K562 (cell line): ENCODE data around the gene RAB21. TPM values are rescaled to one million over a fixed set of nuclear protein-coding genes. Genes with fewer than 3 reads are reported as not detected.

Experiments
- ATF6 ChIP-seq: sonication (generic); formaldehyde crosslinking; IDR thresholded peaks from 2 replicates; pipeline ENCODE4 v1.4.0; 2020; ENCODE audit warnings: mild to moderate bottlenecking, missing genetic modification reagents
- CBX2 ChIP-seq: fragments of 200-600 bp; sonication (generic); IDR thresholded peaks from one replicate; pipeline ENCODE4 v1.6.1; 2012; ENCODE audit warnings: mild to moderate bottlenecking, low read length, inconsistent platforms; ENCODE audit not compliant: insufficient read depth, poor library complexity, severe bottlenecking
- E2F3 ChIP-seq: fragments of 250-450 bp; sonication (Bioruptor Pico); IDR thresholded peaks from 2 replicates; pipeline ENCODE4 v1.4.0; 2020; ENCODE audit warnings: mild to moderate bottlenecking
- ELK1 ChIP-seq: sonication (generic); formaldehyde crosslinking; IDR thresholded peaks from 2 replicates; pipeline ENCODE4 v1.8.1; 2022; ENCODE audit warnings: missing genetic modification reagents
- ESRRA ChIP-seq: fragments of 450-650 bp; IDR thresholded peaks from 2 replicates; pipeline ENCODE4 v1.6.1; 2014; ENCODE audit warnings: low read depth, mild to moderate bottlenecking, moderate library complexity, borderline replicate concordance
- ESRRB ChIP-seq: fragments of 250-450 bp; sonication (Bioruptor Pico); IDR thresholded peaks from 2 replicates; pipeline ENCODE4 v1.5.0; 2020; ENCODE audit warnings: mild to moderate bottlenecking, moderate library complexity, borderline replicate concordance
- JUN ChIP-seq, 2 experiments: sonication (generic) in 1 of 2; formaldehyde crosslinking in 1 of 2; IDR thresholded peaks; 2 replicates each; pipeline versions ENCODE4 v1.6.1 to v1.8.0; 2012 to 2022; ENCODE audit warnings: borderline replicate concordance in 2 of 2, mild to moderate bottlenecking in 2 of 2, improper control_type of control experiment in 1 of 2, low read depth in 1 of 2, low read length in 1 of 2, missing genetic modification reagents in 1 of 2
- KHSRP ChIP-seq: fragments of 450-650 bp; IDR thresholded peaks from 2 replicates; pipeline ENCODE4 v1.6.1; 2017
- LCOR ChIP-seq: sonication (generic); formaldehyde crosslinking; IDR thresholded peaks from 2 replicates; pipeline ENCODE4 v1.8.0; 2022; ENCODE audit warnings: mild to moderate bottlenecking, missing genetic modification reagents
- MAFF ChIP-seq: IDR thresholded peaks from 2 replicates; pipeline ENCODE4 v1.6.1; 2012; ENCODE audit warnings: low read length, improper control_type of control experiment
- MCM3 ChIP-seq: fragments of 450-650 bp; IDR thresholded peaks from 2 replicates; pipeline ENCODE4 v1.6.1; 2016
- NFXL1 ChIP-seq: fragments of 450-650 bp; formaldehyde crosslinking; IDR thresholded peaks from 2 replicates; pipeline ENCODE4 v1.4.0; 2021; ENCODE audit warnings: mild to moderate bottlenecking
- OTX1 ChIP-seq: fragments of 450-650 bp; formaldehyde crosslinking; IDR thresholded peaks from 2 replicates; pipeline ENCODE4 v1.4.0; 2022; ENCODE audit warnings: mild to moderate bottlenecking
- RAD21 ChIP-seq, 2 experiments: fragments of 250-450 bp in 1 of 2; fragments of 450-650 bp in 1 of 2; sonication (Bioruptor Pico) in 1 of 2; formaldehyde crosslinking in 1 of 2; IDR thresholded peaks in 1 of 2; conservative IDR thresholded peaks in 1 of 2; 2 replicates each; pipeline versions ENCODE4 v1.4.0 to v1.8.0; 2020 to 2022; ENCODE audit warnings: mild to moderate bottlenecking in 2 of 2, moderate library complexity in 1 of 2
- RFX7 ChIP-seq: fragments of 250-450 bp; sonication (Bioruptor Pico); IDR thresholded peaks from 2 replicates; pipeline ENCODE4 v1.5.1; 2021; ENCODE audit warnings: mild to moderate bottlenecking
- SMARCC2 ChIP-seq: fragments of 450-650 bp; IDR thresholded peaks from 2 replicates; pipeline ENCODE4 v1.6.1; 2017; ENCODE audit warnings: antibody characterized with exemption, moderate library complexity, mild to moderate bottlenecking, low read depth
- TCF7 ChIP-seq: sonication (generic); IDR thresholded peaks from 2 replicates; pipeline ENCODE4 v1.6.1; 2016; ENCODE audit warnings: antibody characterized with exemption, borderline replicate concordance
- XRCC3 ChIP-seq: fragments of 450-650 bp; IDR thresholded peaks from 2 replicates; pipeline ENCODE4 v1.6.1; 2017; ENCODE audit warnings: mild to moderate bottlenecking, moderate library complexity
- ZBTB1 ChIP-seq: sonication (generic); formaldehyde crosslinking; IDR thresholded peaks from 2 replicates; pipeline ENCODE4 v1.8.1; 2023; ENCODE audit warnings: missing genetic modification reagents, low read depth, mild to moderate bottlenecking, borderline replicate concordance
- ZNF143 ChIP-seq: sonication (generic); formaldehyde crosslinking; IDR thresholded peaks from 2 replicates; pipeline ENCODE4 v1.9.0; 2022; ENCODE audit warnings: mild to moderate bottlenecking, missing genetic modification reagents
- ZNF146 ChIP-seq: IDR thresholded peaks from one replicate; pipeline ENCODE4 v1.6.1; 2018; ENCODE audit warnings: missing compliant biosample characterization; ENCODE audit not compliant: unreplicated experiment
- ZNF507 ChIP-seq: conservative IDR thresholded peaks from 2 replicates; pipeline ENCODE4 v1.6.1; 2017; ENCODE audit warnings: missing genetic modification characterization, missing compliant biosample characterization
- polyA plus RNA-seq, 8 experiments: library from polyadenylated mRNA; depleted of rRNA in 4 of 8; stranded (reverse) in 5 of 8; unstranded in 3 of 8; fragments of >200 nt; fragmentation: Nextera tagmentation in 2 of 8; fragmentation: Illumina TruSeq in 1 of 8; extraction: Ambion mirVana in 2 of 8; extraction: Trizol in 1 of 8; gene quantifications; 2 replicates each; pipeline versions ENCODE4 v1.2.1 to v1.2.3, GENCODE V29; 2011 to 2014; ENCODE audit warnings: inconsistent platforms in 1 of 8, missing spikeins in 1 of 8
- total RNA-seq, 7 experiments: library from RNA; depleted of rRNA in 6 of 7; stranded (reverse); fragments of >200 nt in 6 of 7; fragmentation: Illumina TruSeq in 2 of 7; extraction: Trizol in 2 of 7; gene quantifications; 2 replicates each; pipeline versions ENCODE4 v1.2.1 to v1.2.3, GENCODE V29; 2011 to 2021; ENCODE audit warnings: low replicate concordance in 1 of 7
- TF ChIP-seq, protein P1 (sequence below), 2 experiments: fragments of 450-650 bp in 1 of 2; sonication (generic) in 1 of 2; formaldehyde crosslinking in 1 of 2; IDR thresholded peaks in 1 of 2; conservative IDR thresholded peaks in 1 of 2; 2 replicates each; pipeline versions ENCODE4 v1.6.1 to v1.8.1; 2016 to 2023; ENCODE audit warnings: mild to moderate bottlenecking in 2 of 2, moderate library complexity in 2 of 2, inconsistent platforms in 1 of 2, missing genetic modification reagents in 1 of 2
- TF ChIP-seq, protein P2 (sequence below): fragments of 450-650 bp; conservative IDR thresholded peaks from 2 replicates; pipeline ENCODE4 v1.6.1; 2016; ENCODE audit warnings: missing genetic modification characterization, low read depth, mild to moderate bottlenecking, missing compliant biosample characterization, moderate library complexity

The RAB21 gene
- total and polyA plus RNA-seq, 9 of the 15 experiments (the other 6 are each of a cell fraction or from before 2014, with no cell fraction given): 5.3 to 45.6 (median 19.6) TPM

- TF ChIP-seq, protein P1, sequence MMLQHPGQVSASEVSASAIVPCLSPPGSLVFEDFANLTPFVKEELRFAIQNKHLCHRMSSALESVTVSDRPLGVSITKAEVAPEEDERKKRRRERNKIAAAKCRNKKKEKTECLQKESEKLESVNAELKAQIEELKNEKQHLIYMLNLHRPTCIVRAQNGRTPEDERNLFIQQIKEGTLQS (IDR thresholded peaks at IDR 0.05): peak; percentile 51
- TF ChIP-seq, protein P1 (CRISPR knock-in tag; conservative IDR thresholded peaks at IDR 0.05): no peak
- TF ChIP-seq, protein P2, sequence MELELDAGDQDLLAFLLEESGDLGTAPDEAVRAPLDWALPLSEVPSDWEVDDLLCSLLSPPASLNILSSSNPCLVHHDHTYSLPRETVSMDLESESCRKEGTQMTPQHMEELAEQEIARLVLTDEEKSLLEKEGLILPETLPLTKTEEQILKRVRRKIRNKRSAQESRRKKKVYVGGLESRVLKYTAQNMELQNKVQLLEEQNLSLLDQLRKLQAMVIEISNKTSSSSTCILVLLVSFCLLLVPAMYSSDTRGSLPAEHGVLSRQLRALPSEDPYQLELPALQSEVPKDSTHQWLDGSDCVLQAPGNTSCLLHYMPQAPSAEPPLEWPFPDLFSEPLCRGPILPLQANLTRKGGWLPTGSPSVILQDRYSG (tag): no peak
- TF ChIP-seq ZBTB1 (CRISPR knock-in tag): peak; percentile 78; the same call in 1 of the 2 replicates
- no peak for TF ChIP-seq NFXL1
- TF ChIP-seq LCOR (CRISPR knock-in tag): peak; percentile 47; the same call in 1 of the 2 replicates
- no peak for TF ChIP-seq TCF7
- TF ChIP-seq ZNF146 (CRISPR knock-in tag): no peak
- TF ChIP-seq JUN (IDR thresholded peaks at IDR 0.05; ENCODE audit: borderline replicate concordance, low read depth, low read length): 0 out of 2 replicates have a peak, but pooled peaks have one; percentile 49
- no peak for TF ChIP-seq JUN (CRISPR knock-in tag; IDR thresholded peaks at IDR 0.05; ENCODE audit: borderline replicate concordance)
- no peak for TF ChIP-seq ELK1 (CRISPR knock-in tag)
- TF ChIP-seq SMARCC2: no peak
- TF ChIP-seq RAD21 (CRISPR knock-in tag; conservative IDR thresholded peaks at IDR 0.05 in 1 of 2, IDR thresholded peaks at IDR 0.05 in 1 of 2): no peak
- no peak for TF ChIP-seq ZNF143 (CRISPR knock-in tag)
- no peak for TF ChIP-seq KHSRP
- no peak for TF ChIP-seq OTX1 (CRISPR knock-in tag)
- TF ChIP-seq CBX2: no peak
- TF ChIP-seq MAFF: no peak
- TF ChIP-seq RFX7 (CRISPR knock-in tag): no peak
- TF ChIP-seq MCM3: no peak
- no peak for TF ChIP-seq ESRRB (CRISPR knock-in tag)
- peak; percentile 94 for TF ChIP-seq ESRRA
- TF ChIP-seq XRCC3: no peak
- TF ChIP-seq ATF6 (CRISPR knock-in tag): 0 out of 2 replicates have a peak, but pooled peaks have one; percentile 72
- TF ChIP-seq ZNF507: no peak
- no peak for TF ChIP-seq E2F3 (CRISPR knock-in tag)
These were observed at the start of gene RAB21 (continued) for GRCh38 chr12:71754461-71755145.
